ENCODE results near the gene RYR3. TPM values are rescaled to one million over a fixed set of nuclear protein-coding genes. Genes with fewer than 3 reads are reported as not detected.

RYR3 gene
- total RNA-seq, 1 experiment from 2014 or later = not detected

DNA sequence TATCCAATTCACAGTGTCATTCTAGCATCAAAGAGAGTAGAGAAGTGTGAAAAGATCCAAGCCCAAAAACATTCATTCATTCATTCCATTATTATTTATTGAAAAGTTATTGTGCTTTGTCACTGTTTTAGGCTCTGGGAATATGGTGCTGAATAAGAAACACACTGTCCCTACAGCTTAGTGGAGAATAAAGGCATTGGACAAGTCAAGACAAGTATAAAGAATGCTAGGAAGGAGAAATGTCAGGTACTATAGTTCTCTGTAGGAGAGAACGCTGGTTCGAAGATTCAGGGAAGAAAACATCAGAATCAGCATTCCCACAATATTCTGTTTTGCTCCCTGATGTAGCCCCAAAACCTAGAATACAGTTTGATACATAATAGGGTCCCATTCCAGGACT, 528.8 kb downstream of the RYR3 start:
- no peak for TF ChIP-seq CTCF (conservative IDR thresholded peaks at IDR 0.05; ENCODE audit: low read depth, low read length)
- TF ChIP-seq EZH2 (IDR thresholded peaks at IDR 0.05; ENCODE audit: borderline replicate concordance, low read depth, low read length, poor library complexity, severe bottlenecking) = no peak
- POLR2A ChIA-PET (ENCODE audit: low non-redundant PET) = no interaction called here
- no peaks in the 10 kb centered on the region for H3K9me3 ChIP-seq (ENCODE audit: low read depth, low read length, poor library complexity, severe bottlenecking)
- no peaks in the 10 kb centered on the region for H3K36me3 ChIP-seq (ENCODE audit: insufficient read depth, low read length, poor library complexity, severe bottlenecking)
- H3K27me3 ChIP-seq (replicated peaks; ENCODE audit: insufficient read depth, low read depth, low read length, poor library complexity) = no peaks in the 10 kb centered on the region
- intact Hi-C loops (cut with micrococcal nuclease; ENCODE audit: unreplicated experiment) = no loop called here
- CTCF ChIA-PET = no interaction called here
- H3K27ac ChIP-seq (ENCODE audit: low read depth, low read length, poor library complexity, severe bottlenecking) = no peak overlapping the region
- no peak overlapping the region for H3K4me3 ChIP-seq (ENCODE audit: low read depth, low read length, poor library complexity, severe bottlenecking)
- H3K4me1 ChIP-seq (ENCODE audit: insufficient read depth, low read length, poor library complexity, severe bottlenecking) = no peaks in the 10 kb centered on the region
- BruUV-seq (replicated peaks) = no TSS peak
- DNase-seq (ENCODE audit: low spot score) = no peak

- BruUV-seq (replicated peaks) = no TSS peak
- Histone ChIP-seq H3K4me3 (ENCODE audit: low read depth, low read length, poor library complexity, severe bottlenecking) (no peak overlapping the region), H3K27ac (ENCODE audit: low read depth, low read length, poor library complexity, severe bottlenecking) (no peak overlapping the region), H3K27me3 (replicated peaks; ENCODE audit: insufficient read depth, low read depth, low read length, poor library complexity) (no peaks in the 10 kb centered on the region), H3K9me3 (ENCODE audit: low read depth, low read length, poor library complexity, severe bottlenecking) (no peaks in the 10 kb centered on the region), H3K36me3 (ENCODE audit: insufficient read depth, low read length, poor library complexity, severe bottlenecking) (no peaks in the 10 kb centered on the region), H3K4me1 (ENCODE audit: insufficient read depth, low read length, poor library complexity, severe bottlenecking) (no peaks in the 10 kb centered on the region)
- intact Hi-C loops (cut with micrococcal nuclease; ENCODE audit: unreplicated experiment) = no loop called here
- TF ChIP-seq CTCF (conservative IDR thresholded peaks at IDR 0.05; ENCODE audit: low read depth, low read length) (no peak), EZH2 (IDR thresholded peaks at IDR 0.05; ENCODE audit: borderline replicate concordance, low read depth, low read length, poor library complexity, severe bottlenecking) (no peak)
- CTCF ChIA-PET = no interaction called here
- POLR2A ChIA-PET (ENCODE audit: low non-redundant PET) = no interaction called here
- DNase-seq (ENCODE audit: low spot score) = no peak
Observed at GRCh38 chr15:33840615-33841014, 529.8 kb downstream of the RYR3 start.

GRCh38 chr15:33844186-33844585, 533.4 kb downstream of the RYR3 start:
- CTCF ChIA-PET = no interaction called here
- no peak overlapping the region for H3K4me3 ChIP-seq (ENCODE audit: low read depth, low read length, poor library complexity, severe bottlenecking)
- H3K27me3 ChIP-seq (replicated peaks; ENCODE audit: insufficient read depth, low read depth, low read length, poor library complexity) = no peaks in the 10 kb centered on the region
- POLR2A ChIA-PET (ENCODE audit: low non-redundant PET) = no interaction called here
- DNase-seq (ENCODE audit: low spot score) = no peak
- intact Hi-C loops (cut with micrococcal nuclease; ENCODE audit: unreplicated experiment) = no loop called here
- no peaks in the 10 kb centered on the region for H3K9me3 ChIP-seq (ENCODE audit: low read depth, low read length, poor library complexity, severe bottlenecking)
- TF ChIP-seq CTCF (conservative IDR thresholded peaks at IDR 0.05; ENCODE audit: low read depth, low read length) (no peak), EZH2 (IDR thresholded peaks at IDR 0.05; ENCODE audit: borderline replicate concordance, low read depth, low read length, poor library complexity, severe bottlenecking) (no peak)
- BruUV-seq (replicated peaks) = no TSS peak
- H3K4me1 ChIP-seq (ENCODE audit: insufficient read depth, low read length, poor library complexity, severe bottlenecking) = no peaks in the 10 kb centered on the region
- H3K36me3 ChIP-seq (ENCODE audit: insufficient read depth, low read length, poor library complexity, severe bottlenecking) = no peaks in the 10 kb centered on the region
- H3K27ac ChIP-seq (ENCODE audit: low read depth, low read length, poor library complexity, severe bottlenecking) = no peak overlapping the region

All from A673 (cell line).